GM18511 (cell line): ENCODE measurements around the gene TTYH3.
"Not testable (repeated sequence)": the region's sequence is repeated elsewhere in the genome, so short reads cannot be mapped to it uniquely, and the experiment has no call there.

Experiments used
- ATAC-seq: cut with Tn5 transposase; IDR thresholded peaks from one replicate; pipeline ENCODE4 v1.9.1; 2021; ENCODE audit warnings: mild to moderate bottlenecking, moderate library complexity; ENCODE audit not compliant: unreplicated experiment

Gene TTYH3

GRCh38 chr7:2661602-2662272 is 30.0 kb downstream of the TTYH3 start:
- no peak for ATAC-seq

- no peak for ATAC-seq
These were observed 30.7 kb downstream of the TTYH3 start for GRCh38 chr7:2662273-2663120.

- no peak for ATAC-seq
These were observed 31.5 kb downstream of the TTYH3 start for GRCh38 chr7:2663121-2663886.

GRCh38 chr7:2663960-2664359 is 32.2 kb downstream of the TTYH3 start:
- ATAC-seq: no peak

GRCh38 chr7:2665359-2665791 is 33.6 kb downstream of the TTYH3 start:
- no peak for ATAC-seq

GRCh38 chr7:2666155-2666554 is 34.4 kb downstream of the TTYH3 start:
- no peak for ATAC-seq

GRCh38 chr7:2666588-2667250 is 34.9 kb downstream of the TTYH3 start:
- no peak for ATAC-seq

GRCh38 chr7:2667843-2668242 is 36.1 kb downstream of the TTYH3 start:
- no peak for ATAC-seq

GRCh38 chr7:2668401-2668800 is 36.6 kb downstream of the TTYH3 start:
- ATAC-seq: no peak

GRCh38 chr7:2670171-2670570 is 38.4 kb downstream of the TTYH3 start:
- no peak for ATAC-seq

GRCh38 chr7:2670720-2671391 is 39.1 kb downstream of the TTYH3 start:
- ATAC-seq: peak; percentile 77

- ATAC-seq: not testable (repeated sequence)
These were observed 41.4 kb downstream of the TTYH3 start for GRCh38 chr7:2673214-2673613.

GRCh38 chr7:2673934-2674333 is 42.1 kb downstream of the TTYH3 start:
- no peak for ATAC-seq

- ATAC-seq: no peak
These were observed 43.5 kb downstream of the TTYH3 start for GRCh38 chr7:2675256-2675764.

GRCh38 chr7:2676576-2676975 is 44.8 kb downstream of the TTYH3 start:
- ATAC-seq: not testable (repeated sequence)

- not testable (repeated sequence) for ATAC-seq
These were observed 46.7 kb downstream of the TTYH3 start for GRCh38 chr7:2678454-2678853.

- ATAC-seq: not testable (repeated sequence)
These were observed 47.6 kb downstream of the TTYH3 start for GRCh38 chr7:2679135-2680127.

GRCh38 chr7:2680256-2680655 is 48.5 kb downstream of the TTYH3 start:
- ATAC-seq: no peak
